CD14-positive monocyte (primary cell): ENCODE results near the gene RUVBL1. TPM values are rescaled to one million over a fixed set of nuclear protein-coding genes. Genes with fewer than 3 reads are reported as not detected.

ENCODE experiments used
- DNase-seq, 3 donors: peaks; one replicate each; pipeline ENCODE4 v3.0.0-alpha.2; 2011 to 2022
- H2AFZ ChIP-seq: 2 replicates; pipeline ENCODE4 v1.6.0; 2012; ENCODE audit warnings: mild to moderate bottlenecking, low read depth, low read length, inconsistent platforms; ENCODE audit not compliant: insufficient read depth, poor library complexity, severe bottlenecking
- H3K27ac ChIP-seq, 2 donors: 1 replicate in 1 of 2; 2 replicates in 1 of 2; pipeline ENCODE4 v1.5.1; 2012 to 2013; ENCODE audit warnings: low read length in 2 of 2, control low read depth in 1 of 2, inconsistent platforms in 1 of 2, low read depth in 1 of 2, mild to moderate bottlenecking in 1 of 2
- H3K27me3 ChIP-seq, 2 donors: one replicate each; pipeline versions ENCODE4 v1.6.0 to v1.6.1; 2011 to 2013; ENCODE audit warnings: low read length in 2 of 2; ENCODE audit not compliant: control insufficient read depth in 2 of 2, insufficient read depth in 2 of 2
- H3K36me3 ChIP-seq, 2 donors: replicated peaks in 1 of 2; 1 replicate in 1 of 2; 2 replicates in 1 of 2; pipeline versions ENCODE4 v1.5.1 to v1.6.1; 2012 to 2013; ENCODE audit warnings: low read length in 2 of 2, control low read depth in 1 of 2, inconsistent platforms in 1 of 2, mild to moderate bottlenecking in 1 of 2; ENCODE audit not compliant: insufficient read depth in 2 of 2, control insufficient read depth in 1 of 2
- H3K4me1 ChIP-seq, 2 donors: 1 replicate in 1 of 2; 2 replicates in 1 of 2; pipeline versions ENCODE4 v1.5.1 to v1.6.1; 2012 to 2013; ENCODE audit warnings: low read length in 2 of 2, control low read depth in 1 of 2, inconsistent platforms in 1 of 2, mild to moderate bottlenecking in 1 of 2, moderate library complexity in 1 of 2; ENCODE audit not compliant: insufficient read depth in 2 of 2, control insufficient read depth in 1 of 2
- H3K4me2 ChIP-seq: replicated peaks from 2 replicates; pipeline ENCODE3; 2012; ENCODE audit warnings: low read length, moderate library complexity, mild to moderate bottlenecking; ENCODE audit not compliant: poor library complexity, severe bottlenecking; ENCODE audit errors: extremely low read depth
- H3K4me3 ChIP-seq, 3 experiments: fragments of 200-600 bp in 1 of 3; sonication (generic) in 1 of 3; replicated peaks in 1 of 3; 1 replicate in 2 of 3; 2 replicates in 1 of 3; pipeline ENCODE4 v1.5.1; 2011 to 2013; ENCODE audit warnings: low read length in 3 of 3, mild to moderate bottlenecking in 3 of 3, control low read depth in 2 of 3, low read depth in 2 of 3, inconsistent platforms in 1 of 3, moderate library complexity in 1 of 3
- H3K79me2 ChIP-seq: 2 replicates; pipeline ENCODE4 v1.6.0; 2012; ENCODE audit warnings: mild to moderate bottlenecking, control low read depth, inconsistent platforms, low read length, moderate library complexity; ENCODE audit not compliant: insufficient read depth
- H3K9ac ChIP-seq: 2 replicates; pipeline ENCODE4 v1.6.0; 2017; ENCODE audit warnings: low read length, mild to moderate bottlenecking; ENCODE audit not compliant: insufficient read depth, poor library complexity, severe bottlenecking
- H3K9me3 ChIP-seq, 2 donors: replicated peaks in 1 of 2; 1 replicate in 1 of 2; 2 replicates in 1 of 2; pipeline versions ENCODE4 v1.5.1 to v1.6.1; 2012 to 2013; ENCODE audit warnings: low read length in 2 of 2, control low read depth in 1 of 2; ENCODE audit not compliant: control insufficient read depth in 1 of 2, insufficient read depth in 1 of 2
- H4K20me1 ChIP-seq: 2 replicates; pipeline ENCODE4 v1.6.0; 2012; ENCODE audit warnings: mild to moderate bottlenecking, low read length, control low read depth, moderate library complexity; ENCODE audit not compliant: insufficient read depth
- H3K27ac Mint-ChIP-seq, 7 donors: one replicate each; pipeline ENCODE4 v1.8.0; 2020; ENCODE audit warnings: mild to moderate bottlenecking in 7 of 7, mixed read lengths in 7 of 7, moderate library complexity in 6 of 7, inconsistent platforms in 2 of 7
- H3K27me3 Mint-ChIP-seq, 3 donors: one replicate each; pipeline ENCODE4 v1.8.0; 2021 to 2022; ENCODE audit warnings: low read depth in 3 of 3, mild to moderate bottlenecking in 3 of 3, mixed read lengths in 3 of 3, moderate library complexity in 3 of 3, inconsistent platforms in 1 of 3
- H3K36me3 Mint-ChIP-seq, 2 donors: one replicate each; pipeline ENCODE4 v1.8.0; 2020; ENCODE audit warnings: mixed read lengths in 2 of 2, inconsistent platforms in 1 of 2, mild to moderate bottlenecking in 1 of 2
- H3K4me1 Mint-ChIP-seq: one replicate; pipeline ENCODE4 v1.8.0; 2020; ENCODE audit warnings: mild to moderate bottlenecking, mixed read lengths
- H3K4me3 Mint-ChIP-seq, 2 donors: one replicate each; pipeline ENCODE4 v1.8.0; 2020; ENCODE audit warnings: mild to moderate bottlenecking in 2 of 2, mixed read lengths in 2 of 2, moderate library complexity in 1 of 2
- H3K9me3 Mint-ChIP-seq, 7 donors: one replicate each; pipeline ENCODE4 v1.8.0; 2020 to 2022; ENCODE audit warnings: mixed read lengths in 7 of 7, mild to moderate bottlenecking in 6 of 7, moderate library complexity in 6 of 7, inconsistent platforms in 2 of 7
- CTCF ChIP-seq: fragments of 200-600 bp; IDR thresholded peaks from one replicate; pipeline ENCODE4 v1.8.0; 2022; ENCODE audit warnings: antibody characterized with exemption, mild to moderate bottlenecking
- WGBS: methylation state at CpG from one replicate; pipeline ENCODE4 v1.1.5; 2013; ENCODE audit warnings: missing lambda C conversion rate; ENCODE audit not compliant: insufficient coverage; 5-methylcytosine and 5-hydroxymethylcytosine counted together
- intact Hi-C, 2 donors: fragments of 100-400 bp; cut with micrococcal nuclease; formaldehyde crosslinking; loops; one replicate each; pipeline versions ENCODE4 v1.15.0 to v1.15.1; 2023
- polyA plus RNA-seq, 3 donors: library from polyadenylated mRNA; depleted of rRNA in 1 of 3; unstranded in 2 of 3; stranded (reverse) in 1 of 3; fragments of 300-500 nt in 2 of 3; fragments of >200 nt in 1 of 3; fragmentation: Illumina TruSeq in 2 of 3; gene quantifications; 1 replicate in 2 of 3; 2 replicates in 1 of 3; pipeline ENCODE4 v1.2.3, GENCODE V29; 2012 to 2021

RUVBL1 gene
- polyA plus RNA-seq, 3 donors = 11.0 to 16.2 (median 14.4) TPM

- H3K4me2 ChIP-seq = no peak overlapping the region
- no peak overlapping the region for H3K27ac Mint-ChIP-seq
- H3K9me3 ChIP-seq = no peaks in the 10 kb centered on the region
- H3K4me3 ChIP-seq = no peak overlapping the region
- no peak overlapping the region for H3K9ac ChIP-seq
- no peak overlapping the region for H3K27ac ChIP-seq
- no peaks in the 10 kb centered on the region for H3K27me3 Mint-ChIP-seq
- TF ChIP-seq CTCF = no peak
- H3K79me2 ChIP-seq = peaks cover 21% of the 10 kb centered on the region
- peaks cover 0 to under 1% of the 10 kb centered on the region in 2 donors for H3K4me1 ChIP-seq
- no peak for DNase-seq
- no peak overlapping the region for H3K4me3 Mint-ChIP-seq
- no peak overlapping the region for H2AFZ ChIP-seq
- H3K4me1 Mint-ChIP-seq = peaks cover under 1% of the 10 kb centered on the region
- H3K27me3 ChIP-seq = no peaks in the 10 kb centered on the region
- intact Hi-C loops = no loop called here
- 74% methylated on average over 3 of the region's 7 CpGs for WGBS
- H4K20me1 ChIP-seq = peaks cover 88% of the 10 kb centered on the region
- no peaks in the 10 kb centered on the region for H3K9me3 Mint-ChIP-seq
- peaks cover 81 to 99% of the 10 kb centered on the region in 2 donors for H3K36me3 Mint-ChIP-seq
- peaks cover 97 to 100% of the 10 kb centered on the region in 2 donors for H3K36me3 ChIP-seq
These were observed 56.1 kb downstream of the RUVBL1 start for GRCh38 chr3:128067489-128067888.

- Histone ChIP-seq H3K4me1 (no peaks in the 10 kb centered on the region), H3K9me3 (no peaks in the 10 kb centered on the region), H3K36me3 (peaks cover 97 to 100% of the 10 kb centered on the region in 2 donors), H3K9ac (no peak overlapping the region), H4K20me1 (peaks cover 88% of the 10 kb centered on the region), H3K27me3 (no peaks in the 10 kb centered on the region), H2AFZ (no peak overlapping the region), H3K79me2 (peaks cover 28% of the 10 kb centered on the region), H3K4me3 (no peak overlapping the region), H3K27ac (no peak overlapping the region), H3K4me2 (no peak overlapping the region)
- Mint-ChIP-seq H3K36me3 (peaks cover 88 to 99% of the 10 kb centered on the region in 2 donors), H3K4me1 (no peaks in the 10 kb centered on the region), H3K9me3 (no peaks in the 10 kb centered on the region), H3K27ac (peak overlapping the region in 2 of 7 donors; percentile 12 to 24), H3K4me3 (no peak overlapping the region), H3K27me3 (no peaks in the 10 kb centered on the region)
- DNase-seq = no peak
- no peak for TF ChIP-seq CTCF
- intact Hi-C loops = no loop called here
- WGBS = 100% methylated on average over 5 of the region's 9 CpGs
These were observed 56.9 kb downstream of the RUVBL1 start for GRCh38 chr3:128066676-128067075.
